ENCODE results near the gene NINL.

GRCh38 chr20:25484224-25484846 lies 101.0 kb downstream of the NINL start:
- TF ChIP-seq POLR2A (IDR thresholded peaks at IDR 0.05; ENCODE audit: control extremely low read depth in 1 of 2, low read depth in 2 of 2, low read length in 2 of 2) (no peak), CBX8 (IDR thresholded peaks at IDR 0.05; ENCODE audit: borderline replicate concordance, low read depth, low read length) (no peak)
